ENCODE results near the gene LGALS9.

Gene LGALS9

GRCh38 chr17:27630607-27631410 is at the start of gene LGALS9:
TSS of gene LGALS9 (plus strand) at chr17:27631188. CDS start at chr17:27631266, 78 bp downstream.
- DNase-seq, result peak; percentile 30

- DNase-seq, result no peak
These were observed 48.3 kb upstream of the LGALS9 start for GRCh38 chr17:27582696-27583095.

GRCh38 chr17:27585153-27585681 is 45.8 kb upstream of the LGALS9 start:
- no peak for DNase-seq

- no peak for DNase-seq
These were observed 45.2 kb upstream of the LGALS9 start for GRCh38 chr17:27585792-27586191.

- DNase-seq, result no peak
These were observed 44.7 kb upstream of the LGALS9 start for GRCh38 chr17:27586203-27586721.

- no peak for DNase-seq
These were observed 42.6 kb upstream of the LGALS9 start for GRCh38 chr17:27588354-27588753.

GRCh38 chr17:27590864-27591263 is 40.1 kb upstream of the LGALS9 start:
- DNase-seq, result no peak

GRCh38 chr17:27591986-27592385 is 39.0 kb upstream of the LGALS9 start:
- DNase-seq, result no peak

- DNase-seq, result no peak
These were observed 37.6 kb upstream of the LGALS9 start for GRCh38 chr17:27593232-27593856.

- DNase-seq, result no peak
These were observed 37.1 kb upstream of the LGALS9 start for GRCh38 chr17:27593857-27594255.

GRCh38 chr17:27595208-27595607 is 35.8 kb upstream of the LGALS9 start:
- DNase-seq, result no peak

GRCh38 chr17:27596096-27596495 is 34.9 kb upstream of the LGALS9 start:
- no peak for DNase-seq

- DNase-seq, result no peak
These were observed 34.3 kb upstream of the LGALS9 start for GRCh38 chr17:27596566-27597187.

GRCh38 chr17:27597188-27597580 is 33.8 kb upstream of the LGALS9 start:
- no peak for DNase-seq

- DNase-seq, result no peak
These were observed 33.1 kb upstream of the LGALS9 start for GRCh38 chr17:27597783-27598320.

GRCh38 chr17:27598337-27599050 is 32.5 kb upstream of the LGALS9 start:
- DNase-seq, result no peak

GRCh38 chr17:27600471-27600870 is 30.5 kb upstream of the LGALS9 start:
- no peak for DNase-seq

GRCh38 chr17:27601069-27601974 is 29.7 kb upstream of the LGALS9 start:
- peak; percentile 81 for DNase-seq

- DNase-seq, result no peak
These were observed 29.0 kb upstream of the LGALS9 start for GRCh38 chr17:27601975-27602302.

- peak; percentile 77 for DNase-seq
These were observed 28.1 kb upstream of the LGALS9 start for GRCh38 chr17:27602721-27603420.

GRCh38 chr17:27603421-27603770 is 27.6 kb upstream of the LGALS9 start:
- no peak for DNase-seq

All from activated T-cell treated with anti-CD3 and anti-CD28 coated beads, Interleukin-2, amount 50 U/mL, for 1 hour (primary cell).